WTC11 (cell line): Measurements from ENCODE around the gene POLR3GL. TPM values are rescaled to one million over a fixed set of nuclear protein-coding genes. Genes with fewer than 3 reads are reported as not detected.

Experiments
- ATAC-seq: fragments of 200-7000 bp; cut with Tn5 transposase; 2 replicates; pipeline ENCODE4 v1.10.0; 2021; ENCODE audit warnings: mild to moderate bottlenecking, moderate library complexity
- CTCF ChIA-PET: fragments of 300-600 bp; sonication (Branson Sonifier 250); formaldehyde crosslinking; loops from one replicate; lab custom pipeline; 2021; ENCODE audit warnings: antibody characterized with exemption; lab: Charles Lee
- POLR2A ChIA-PET: fragments of 350-600 bp; sonication (Branson Sonifier 250); formaldehyde crosslinking; loops from one replicate; lab custom pipeline; 2021; ENCODE audit warnings: antibody characterized with exemption; lab: Charles Lee
- DNase-seq: peaks from one replicate; pipeline ENCODE4 v3.0.0; 2021; ENCODE audit warnings: low spot score
- H3K27ac Mint-ChIP-seq: 2 replicates; pipeline ENCODE4 v1.8.0; 2021; ENCODE audit warnings: mixed read lengths
- H3K27me3 Mint-ChIP-seq: 2 replicates; pipeline ENCODE4 v1.8.0; 2021; ENCODE audit warnings: low read depth, mild to moderate bottlenecking, moderate library complexity, mixed read lengths
- H3K36me3 Mint-ChIP-seq: 2 replicates; pipeline ENCODE4 v1.8.0; 2021; ENCODE audit warnings: mixed read lengths
- H3K4me1 Mint-ChIP-seq: 2 replicates; pipeline ENCODE4 v1.8.0; 2022; ENCODE audit warnings: mixed read lengths
- H3K4me3 Mint-ChIP-seq: 2 replicates; pipeline ENCODE4 v1.8.0; 2021; ENCODE audit warnings: mild to moderate bottlenecking, moderate library complexity, mixed read lengths
- H3K9me3 Mint-ChIP-seq: 2 replicates; pipeline ENCODE4 v1.8.0; 2021; ENCODE audit warnings: mixed read lengths
- CBFB ChIP-seq: sonication (generic); formaldehyde crosslinking; IDR thresholded peaks from 2 replicates; pipeline ENCODE4 v1.8.1; 2022; ENCODE audit warnings: mild to moderate bottlenecking, low read depth, missing genetic modification reagents
- CREM ChIP-seq: sonication (generic); formaldehyde crosslinking; IDR thresholded peaks from 2 replicates; pipeline ENCODE4 v1.8.1; 2022; ENCODE audit warnings: mild to moderate bottlenecking, missing genetic modification reagents, moderate library complexity
- GABPB1 ChIP-seq: sonication (generic); formaldehyde crosslinking; IDR thresholded peaks from 2 replicates; pipeline ENCODE4 v1.8.1; 2023; ENCODE audit warnings: mild to moderate bottlenecking, missing genetic modification reagents
- HMGXB4 ChIP-seq: sonication (generic); formaldehyde crosslinking; IDR thresholded peaks from 2 replicates; pipeline ENCODE4 v1.8.1; 2023; ENCODE audit warnings: mild to moderate bottlenecking, moderate library complexity, missing genetic modification reagents
- IRF2 ChIP-seq: sonication (generic); formaldehyde crosslinking; IDR thresholded peaks from 2 replicates; pipeline ENCODE4 v1.8.0; 2022; ENCODE audit warnings: low read depth, missing genetic modification reagents, borderline replicate concordance
- JUN ChIP-seq: sonication (generic); formaldehyde crosslinking; IDR thresholded peaks from 2 replicates; pipeline ENCODE4 v1.8.0; 2023; ENCODE audit warnings: mild to moderate bottlenecking, missing genetic modification reagents
- NFE2L1 ChIP-seq: sonication (generic); formaldehyde crosslinking; IDR thresholded peaks from 2 replicates; pipeline ENCODE4 v1.8.1; 2023; ENCODE audit warnings: missing genetic modification reagents
- NR2C2 ChIP-seq: sonication (generic); formaldehyde crosslinking; IDR thresholded peaks from 2 replicates; pipeline ENCODE4 v1.8.0; 2022; ENCODE audit warnings: mild to moderate bottlenecking, missing genetic modification reagents
- RELA ChIP-seq: sonication (generic); formaldehyde crosslinking; IDR thresholded peaks from 2 replicates; pipeline ENCODE4 v1.8.1; 2022; ENCODE audit warnings: missing genetic modification reagents, mild to moderate bottlenecking, borderline replicate concordance
- SMAD4 ChIP-seq: sonication (generic); formaldehyde crosslinking; IDR thresholded peaks from 2 replicates; pipeline ENCODE4 v1.8.0; 2022; ENCODE audit warnings: mild to moderate bottlenecking, missing genetic modification reagents
- ZBTB43 ChIP-seq: sonication (generic); formaldehyde crosslinking; IDR thresholded peaks from 2 replicates; pipeline ENCODE4 v1.8.1; 2023; ENCODE audit warnings: mild to moderate bottlenecking, missing genetic modification reagents
- ZNF317 ChIP-seq: sonication (generic); formaldehyde crosslinking; IDR thresholded peaks from 2 replicates; pipeline ENCODE4 v1.8.1; 2023; ENCODE audit warnings: low read depth, mild to moderate bottlenecking, moderate library complexity, missing genetic modification reagents, borderline replicate concordance
- ZNF416 ChIP-seq: fragments of 250-450 bp; sonication (Bioruptor Pico); IDR thresholded peaks from 2 replicates; pipeline ENCODE4 v1.9.0; 2021; ENCODE audit warnings: mild to moderate bottlenecking, inconsistent platforms
- total RNA-seq: library from RNA; stranded (reverse); gene quantifications from 3 replicates; pipeline ENCODE4 v1.2.3, GENCODE V29; 2021
- TF ChIP-seq, protein P1 (sequence below): sonication (generic); formaldehyde crosslinking; IDR thresholded peaks from 2 replicates; pipeline ENCODE4 v1.8.0; 2022; ENCODE audit warnings: mild to moderate bottlenecking, missing genetic modification reagents
- TF ChIP-seq, protein P2 (sequence below): fragments of 250-450 bp; sonication (Bioruptor Pico); conservative IDR thresholded peaks from 2 replicates; pipeline ENCODE4 v1.9.0; 2021; ENCODE audit warnings: mild to moderate bottlenecking
- TF ChIP-seq, protein P3 (sequence below): fragments of 250-450 bp; sonication (Bioruptor Pico); IDR thresholded peaks from 2 replicates; pipeline ENCODE4 v1.9.0; 2021; ENCODE audit warnings: mild to moderate bottlenecking, borderline replicate concordance

POLR3GL gene
- total RNA-seq, 1 experiment from 2014 or later: 3.8 TPM

DNA sequence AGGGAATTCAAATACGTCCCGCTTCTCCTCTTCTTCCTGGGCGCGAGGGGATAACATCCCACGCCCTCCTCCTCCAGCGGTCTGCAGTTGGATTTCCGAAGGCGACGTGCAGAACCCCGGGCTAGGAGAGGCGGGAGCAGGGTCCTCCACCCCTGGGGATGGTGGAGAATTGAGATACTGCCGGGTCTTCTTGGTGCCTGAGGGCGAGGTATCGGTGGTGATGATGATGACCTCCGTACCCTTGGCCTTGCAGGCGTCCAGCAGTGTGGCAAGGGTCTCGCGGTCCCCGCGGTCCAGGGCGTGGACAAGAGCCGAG lies 3.4 kb upstream of the POLR3GL start:
- DNase-seq: no peak
- TF ChIP-seq JUN (CRISPR knock-in tag) (no peak), HMGXB4 (CRISPR knock-in tag) (no peak), ZBTB43 (CRISPR knock-in tag) (no peak), SMAD4 (no peak), CREM (CRISPR knock-in tag) (no peak), CBFB (CRISPR knock-in tag) (no peak), NR2C2 (CRISPR knock-in tag) (no peak), ZNF416 (CRISPR knock-in tag) (no peak)
- TF ChIP-seq, protein P1, sequence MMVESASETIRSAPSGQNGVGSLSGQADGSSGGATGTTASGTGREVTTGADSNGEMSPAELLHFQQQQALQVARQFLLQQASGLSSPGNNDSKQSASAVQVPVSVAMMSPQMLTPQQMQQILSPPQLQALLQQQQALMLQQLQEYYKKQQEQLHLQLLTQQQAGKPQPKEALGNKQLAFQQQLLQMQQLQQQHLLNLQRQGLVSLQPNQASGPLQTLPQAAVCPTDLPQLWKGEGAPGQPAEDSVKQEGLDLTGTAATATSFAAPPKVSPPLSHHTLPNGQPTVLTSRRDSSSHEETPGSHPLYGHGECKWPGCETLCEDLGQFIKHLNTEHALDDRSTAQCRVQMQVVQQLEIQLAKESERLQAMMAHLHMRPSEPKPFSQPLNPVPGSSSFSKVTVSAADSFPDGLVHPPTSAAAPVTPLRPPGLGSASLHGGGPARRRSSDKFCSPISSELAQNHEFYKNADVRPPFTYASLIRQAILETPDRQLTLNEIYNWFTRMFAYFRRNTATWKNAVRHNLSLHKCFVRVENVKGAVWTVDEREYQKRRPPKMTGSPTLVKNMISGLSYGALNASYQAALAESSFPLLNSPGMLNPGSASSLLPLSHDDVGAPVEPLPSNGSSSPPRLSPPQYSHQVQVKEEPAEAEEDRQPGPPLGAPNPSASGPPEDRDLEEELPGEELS (CRISPR knock-in tag): no peak
- peak overlapping the region; percentile 96 for H3K4me3 Mint-ChIP-seq
- no peak for ATAC-seq
- peaks cover 51% of the 10 kb centered on the region for H3K4me1 Mint-ChIP-seq
- H3K9me3 Mint-ChIP-seq: no peaks in the 10 kb centered on the region
- H3K27me3 Mint-ChIP-seq: peaks cover 88% of the 10 kb centered on the region
- CTCF ChIA-PET: interaction anchor here (0.9 to 1.6 kb wide), 6 partner anchors 16 to 68 kb away, joined by 3 to 4 read pairs (median 3); no protein-coding TSS in a partner anchor
- POLR2A ChIA-PET: interaction anchor here (0.9 to 1.6 kb wide), 2 partner anchors 34 to 42 kb away, joined by 3 to 6 read pairs; partner anchors contain the start of genes PEX11B and RBM8A
- no peaks in the 10 kb centered on the region for H3K36me3 Mint-ChIP-seq
- H3K27ac Mint-ChIP-seq: peak overlapping the region; percentile 85; the same call in 1 of the 2 replicates

GRCh38 chr1:145961425-145962156 lies 2.9 kb upstream of the POLR3GL start:
- CTCF ChIA-PET: interaction anchor here (1.0 kb wide), 1 partner anchor 69 kb away, joined by 3 read pairs; no protein-coding TSS in a partner anchor
- Mint-ChIP-seq H3K36me3 (no peaks in the 10 kb centered on the region), H3K27ac (no peak overlapping the region), H3K9me3 (no peaks in the 10 kb centered on the region), H3K4me1 (peaks cover 51% of the 10 kb centered on the region), H3K27me3 (peaks cover 83% of the 10 kb centered on the region), H3K4me3 (peak overlapping the region; percentile 96)
- POLR2A ChIA-PET: no interaction called here
- DNase-seq (peak; percentile 43), ATAC-seq (no peak)
- TF ChIP-seq RELA (CRISPR knock-in tag) (no peak), GABPB1 (CRISPR knock-in tag) (no peak), ZNF317 (CRISPR knock-in tag) (no peak), HMGXB4 (CRISPR knock-in tag) (0 out of 2 replicates have a peak, but pooled peaks have one; percentile 43), CBFB (CRISPR knock-in tag) (no peak), NFE2L1 (peak; percentile 63; the same call in 1 of the 2 replicates), IRF2 (no peak)
- TF ChIP-seq, protein P1 (CRISPR knock-in tag): 0 out of 2 replicates have a peak, but pooled peaks have one; percentile 17
- TF ChIP-seq, protein P2, sequence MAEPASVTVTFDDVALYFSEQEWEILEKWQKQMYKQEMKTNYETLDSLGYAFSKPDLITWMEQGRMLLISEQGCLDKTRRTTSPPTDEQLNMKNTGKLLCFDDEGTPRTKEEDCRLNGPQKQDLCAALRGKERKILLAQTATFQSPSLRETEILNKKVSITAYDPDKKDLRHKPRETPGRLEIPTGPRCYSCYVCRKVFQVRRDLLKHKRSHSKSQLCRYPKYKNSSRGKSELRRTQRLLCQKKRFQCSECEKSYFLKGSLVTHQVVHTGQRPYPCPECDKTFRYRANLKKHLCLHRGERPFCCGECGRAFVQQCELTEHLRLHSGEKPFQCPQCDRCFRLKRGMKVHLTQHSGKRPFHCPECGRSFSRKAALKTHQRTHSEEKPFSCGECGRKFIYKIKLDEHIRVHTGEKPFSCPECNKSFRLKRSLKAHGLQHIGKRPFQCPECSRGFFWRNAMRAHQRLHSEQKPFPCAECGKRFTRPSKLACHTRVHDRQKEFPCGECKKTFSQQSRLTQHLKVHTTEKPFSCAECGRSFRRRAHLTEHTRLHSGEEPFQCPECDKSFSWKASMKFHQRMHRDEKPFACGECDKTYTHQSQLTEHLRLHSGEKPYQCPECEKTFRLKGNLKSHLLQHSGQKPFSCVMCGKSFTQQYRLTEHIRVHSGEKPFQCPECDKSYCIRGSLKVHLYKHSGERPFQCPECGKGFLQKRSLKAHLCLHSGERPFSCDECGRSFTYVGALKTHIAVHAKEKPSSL (CRISPR knock-in tag): no peak
- TF ChIP-seq, protein P3, sequence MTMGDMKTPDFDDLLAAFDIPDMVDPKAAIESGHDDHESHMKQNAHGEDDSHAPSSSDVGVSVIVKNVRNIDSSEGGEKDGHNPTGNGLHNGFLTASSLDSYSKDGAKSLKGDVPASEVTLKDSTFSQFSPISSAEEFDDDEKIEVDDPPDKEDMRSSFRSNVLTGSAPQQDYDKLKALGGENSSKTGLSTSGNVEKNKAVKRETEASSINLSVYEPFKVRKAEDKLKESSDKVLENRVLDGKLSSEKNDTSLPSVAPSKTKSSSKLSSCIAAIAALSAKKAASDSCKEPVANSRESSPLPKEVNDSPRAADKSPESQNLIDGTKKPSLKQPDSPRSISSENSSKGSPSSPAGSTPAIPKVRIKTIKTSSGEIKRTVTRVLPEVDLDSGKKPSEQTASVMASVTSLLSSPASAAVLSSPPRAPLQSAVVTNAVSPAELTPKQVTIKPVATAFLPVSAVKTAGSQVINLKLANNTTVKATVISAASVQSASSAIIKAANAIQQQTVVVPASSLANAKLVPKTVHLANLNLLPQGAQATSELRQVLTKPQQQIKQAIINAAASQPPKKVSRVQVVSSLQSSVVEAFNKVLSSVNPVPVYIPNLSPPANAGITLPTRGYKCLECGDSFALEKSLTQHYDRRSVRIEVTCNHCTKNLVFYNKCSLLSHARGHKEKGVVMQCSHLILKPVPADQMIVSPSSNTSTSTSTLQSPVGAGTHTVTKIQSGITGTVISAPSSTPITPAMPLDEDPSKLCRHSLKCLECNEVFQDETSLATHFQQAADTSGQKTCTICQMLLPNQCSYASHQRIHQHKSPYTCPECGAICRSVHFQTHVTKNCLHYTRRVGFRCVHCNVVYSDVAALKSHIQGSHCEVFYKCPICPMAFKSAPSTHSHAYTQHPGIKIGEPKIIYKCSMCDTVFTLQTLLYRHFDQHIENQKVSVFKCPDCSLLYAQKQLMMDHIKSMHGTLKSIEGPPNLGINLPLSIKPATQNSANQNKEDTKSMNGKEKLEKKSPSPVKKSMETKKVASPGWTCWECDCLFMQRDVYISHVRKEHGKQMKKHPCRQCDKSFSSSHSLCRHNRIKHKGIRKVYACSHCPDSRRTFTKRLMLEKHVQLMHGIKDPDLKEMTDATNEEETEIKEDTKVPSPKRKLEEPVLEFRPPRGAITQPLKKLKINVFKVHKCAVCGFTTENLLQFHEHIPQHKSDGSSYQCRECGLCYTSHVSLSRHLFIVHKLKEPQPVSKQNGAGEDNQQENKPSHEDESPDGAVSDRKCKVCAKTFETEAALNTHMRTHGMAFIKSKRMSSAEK (CRISPR knock-in tag): no peak
